Activated CD4-positive, alpha-beta T cell treated with anti-CD3 and anti-CD28 coated beads, Interleukin-2, amount 50 U/mL, for 48 hours (primary cell): ENCODE results near the gene TRPM2.
A peak's percentile ranks its signal among the peaks of the same experiment; 100 is the strongest.

Source experiments
- DNase-seq, 2 experiments: peaks; one replicate each; pipeline ENCODE4 v3.0.0-alpha.2; 2020

Gene TRPM2

GRCh38 chr21:44418108-44418875 is 64.9 kb downstream of the TRPM2 start:
- DNase-seq = no peak

- DNase-seq = no peak
Measured at GRCh38 chr21:44418876-44419230, 65.4 kb downstream of the TRPM2 start.

- DNase-seq = no peak
Measured at GRCh38 chr21:44419679-44420078, 66.3 kb downstream of the TRPM2 start.

GRCh38 chr21:44420416-44421205 is 67.2 kb downstream of the TRPM2 start:
- no peak for DNase-seq

- no peak for DNase-seq
Measured at GRCh38 chr21:44421901-44422840, 68.8 kb downstream of the TRPM2 start.

GRCh38 chr21:44423312-44423821 is 69.9 kb downstream of the TRPM2 start:
- DNase-seq = no peak

- DNase-seq = no peak
Measured at GRCh38 chr21:44423941-44424607, 70.7 kb downstream of the TRPM2 start.

GRCh38 chr21:44424608-44425306 is 71.3 kb downstream of the TRPM2 start:
- DNase-seq = no peak

GRCh38 chr21:44425307-44425894 is 72.0 kb downstream of the TRPM2 start:
- no peak for DNase-seq

GRCh38 chr21:44425895-44426662 is 72.7 kb downstream of the TRPM2 start:
- no peak for DNase-seq

GRCh38 chr21:44426663-44427191 is 73.3 kb downstream of the TRPM2 start:
- no peak for DNase-seq

GRCh38 chr21:44427241-44428120 is 74.1 kb downstream of the TRPM2 start:
- DNase-seq = no peak

GRCh38 chr21:44428281-44428960 is 75.0 kb downstream of the TRPM2 start:
- peak; percentile 31 for DNase-seq

GRCh38 chr21:44429894-44430293 is 76.5 kb downstream of the TRPM2 start:
- DNase-seq = no peak

GRCh38 chr21:44431300-44431699 is 77.9 kb downstream of the TRPM2 start:
- no peak for DNase-seq

GRCh38 chr21:44432841-44433790 is 79.7 kb downstream of the TRPM2 start:
- DNase-seq = no peak
